SK-N-SH (cell line): ENCODE data around the gene SLC47A1.

Experiments used
- ELF1 ChIP-seq: IDR thresholded peaks from 2 replicates; pipeline ENCODE4 v1.4.0; 2012
- EP300 ChIP-seq, 2 experiments: IDR thresholded peaks; 2 replicates each; pipeline versions ENCODE4 v1.4.0 to v1.6.1; 2012; ENCODE audit warnings: borderline replicate concordance in 1 of 2, low read depth in 1 of 2, low read length in 1 of 2
- FOSL2 ChIP-seq: IDR thresholded peaks from 2 replicates; pipeline ENCODE4 v1.4.0; 2012; ENCODE audit warnings: low read depth, mild to moderate bottlenecking, moderate library complexity, borderline replicate concordance
- GABPA ChIP-seq: IDR thresholded peaks from 2 replicates; pipeline ENCODE4 v1.4.0; 2012; ENCODE audit warnings: low read depth, mild to moderate bottlenecking
- JUND ChIP-seq: IDR thresholded peaks from 2 replicates; pipeline ENCODE4 v1.4.0; 2012
- RFX5 ChIP-seq: IDR thresholded peaks from 2 replicates; pipeline ENCODE4 v1.6.1; 2012; ENCODE audit warnings: mild to moderate bottlenecking, improper control_type of control experiment, low read length
- SIN3A ChIP-seq: IDR thresholded peaks from 2 replicates; pipeline ENCODE4 v1.6.1; 2012; ENCODE audit warnings: low read depth, mild to moderate bottlenecking, low read length, moderate library complexity, borderline replicate concordance
- TAF1 ChIP-seq: IDR thresholded peaks from 2 replicates; pipeline ENCODE4 v1.6.1; 2012; ENCODE audit warnings: low read depth, mild to moderate bottlenecking, low read length, moderate library complexity, borderline replicate concordance
- YY1 ChIP-seq: IDR thresholded peaks from 2 replicates; pipeline ENCODE4 v1.4.0; 2012; ENCODE audit warnings: low read depth, mild to moderate bottlenecking
- TF ChIP-seq, protein P1 (sequence below): fragments of 200-600 bp; sonication (generic); IDR thresholded peaks from 2 replicates; pipeline ENCODE4 v1.6.1; 2017; ENCODE audit warnings: antibody characterized with exemption, mild to moderate bottlenecking, moderate library complexity
- TF ChIP-seq, protein P2 (sequence below): IDR thresholded peaks from 2 replicates; pipeline ENCODE4 v1.4.0; 2012; ENCODE audit warnings: low read depth
- TF ChIP-seq, protein P3 (sequence below): IDR thresholded peaks from 2 replicates; pipeline ENCODE4 v1.6.1; 2012; ENCODE audit warnings: mild to moderate bottlenecking, low read depth, low read length, moderate library complexity
- TF ChIP-seq, protein P4 (sequence below): fragments of 150-350 bp; IDR thresholded peaks from 2 replicates; pipeline ENCODE4 v1.6.1; 2017; ENCODE audit warnings: antibody characterized with exemption, low read length, low read depth, borderline replicate concordance

DNA sequence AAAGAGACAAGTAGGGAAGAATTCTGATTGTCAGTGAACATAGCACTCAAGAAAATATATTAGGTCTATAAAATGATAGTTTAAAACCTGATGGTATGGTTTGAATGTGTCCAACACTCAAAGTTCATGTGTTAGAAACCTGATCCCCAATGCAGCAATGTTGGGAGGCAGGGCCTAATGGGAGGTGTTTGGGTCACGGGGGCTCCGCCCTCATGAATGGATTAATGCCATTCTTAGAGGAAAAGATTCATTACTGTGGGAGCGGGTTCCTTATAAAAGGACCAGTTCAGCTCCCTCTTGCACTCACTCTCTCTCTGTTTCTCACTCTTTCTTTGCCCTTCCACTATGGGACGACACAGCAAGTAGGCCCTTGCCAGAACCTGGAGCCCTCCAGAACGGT, 41.5 kb upstream of the SLC47A1 start:
- TF ChIP-seq SIN3A = no peak
- TF ChIP-seq, protein P1, sequence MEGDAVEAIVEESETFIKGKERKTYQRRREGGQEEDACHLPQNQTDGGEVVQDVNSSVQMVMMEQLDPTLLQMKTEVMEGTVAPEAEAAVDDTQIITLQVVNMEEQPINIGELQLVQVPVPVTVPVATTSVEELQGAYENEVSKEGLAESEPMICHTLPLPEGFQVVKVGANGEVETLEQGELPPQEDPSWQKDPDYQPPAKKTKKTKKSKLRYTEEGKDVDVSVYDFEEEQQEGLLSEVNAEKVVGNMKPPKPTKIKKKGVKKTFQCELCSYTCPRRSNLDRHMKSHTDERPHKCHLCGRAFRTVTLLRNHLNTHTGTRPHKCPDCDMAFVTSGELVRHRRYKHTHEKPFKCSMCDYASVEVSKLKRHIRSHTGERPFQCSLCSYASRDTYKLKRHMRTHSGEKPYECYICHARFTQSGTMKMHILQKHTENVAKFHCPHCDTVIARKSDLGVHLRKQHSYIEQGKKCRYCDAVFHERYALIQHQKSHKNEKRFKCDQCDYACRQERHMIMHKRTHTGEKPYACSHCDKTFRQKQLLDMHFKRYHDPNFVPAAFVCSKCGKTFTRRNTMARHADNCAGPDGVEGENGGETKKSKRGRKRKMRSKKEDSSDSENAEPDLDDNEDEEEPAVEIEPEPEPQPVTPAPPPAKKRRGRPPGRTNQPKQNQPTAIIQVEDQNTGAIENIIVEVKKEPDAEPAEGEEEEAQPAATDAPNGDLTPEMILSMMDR = no peak
- TF ChIP-seq EP300 (IDR thresholded peaks at IDR 0.05; ENCODE audit: borderline replicate concordance in 1 of 2, low read depth in 1 of 2, low read length in 1 of 2) = no peak
- TF ChIP-seq, protein P2, sequence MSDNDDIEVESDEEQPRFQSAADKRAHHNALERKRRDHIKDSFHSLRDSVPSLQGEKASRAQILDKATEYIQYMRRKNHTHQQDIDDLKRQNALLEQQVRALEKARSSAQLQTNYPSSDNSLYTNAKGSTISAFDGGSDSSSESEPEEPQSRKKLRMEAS = no peak
- TF ChIP-seq YY1 = no peak
- TF ChIP-seq GABPA = no peak
- TF ChIP-seq RFX5 = no peak
- no peak for TF ChIP-seq TAF1
- no peak for TF ChIP-seq ELF1
- TF ChIP-seq, protein P3, sequence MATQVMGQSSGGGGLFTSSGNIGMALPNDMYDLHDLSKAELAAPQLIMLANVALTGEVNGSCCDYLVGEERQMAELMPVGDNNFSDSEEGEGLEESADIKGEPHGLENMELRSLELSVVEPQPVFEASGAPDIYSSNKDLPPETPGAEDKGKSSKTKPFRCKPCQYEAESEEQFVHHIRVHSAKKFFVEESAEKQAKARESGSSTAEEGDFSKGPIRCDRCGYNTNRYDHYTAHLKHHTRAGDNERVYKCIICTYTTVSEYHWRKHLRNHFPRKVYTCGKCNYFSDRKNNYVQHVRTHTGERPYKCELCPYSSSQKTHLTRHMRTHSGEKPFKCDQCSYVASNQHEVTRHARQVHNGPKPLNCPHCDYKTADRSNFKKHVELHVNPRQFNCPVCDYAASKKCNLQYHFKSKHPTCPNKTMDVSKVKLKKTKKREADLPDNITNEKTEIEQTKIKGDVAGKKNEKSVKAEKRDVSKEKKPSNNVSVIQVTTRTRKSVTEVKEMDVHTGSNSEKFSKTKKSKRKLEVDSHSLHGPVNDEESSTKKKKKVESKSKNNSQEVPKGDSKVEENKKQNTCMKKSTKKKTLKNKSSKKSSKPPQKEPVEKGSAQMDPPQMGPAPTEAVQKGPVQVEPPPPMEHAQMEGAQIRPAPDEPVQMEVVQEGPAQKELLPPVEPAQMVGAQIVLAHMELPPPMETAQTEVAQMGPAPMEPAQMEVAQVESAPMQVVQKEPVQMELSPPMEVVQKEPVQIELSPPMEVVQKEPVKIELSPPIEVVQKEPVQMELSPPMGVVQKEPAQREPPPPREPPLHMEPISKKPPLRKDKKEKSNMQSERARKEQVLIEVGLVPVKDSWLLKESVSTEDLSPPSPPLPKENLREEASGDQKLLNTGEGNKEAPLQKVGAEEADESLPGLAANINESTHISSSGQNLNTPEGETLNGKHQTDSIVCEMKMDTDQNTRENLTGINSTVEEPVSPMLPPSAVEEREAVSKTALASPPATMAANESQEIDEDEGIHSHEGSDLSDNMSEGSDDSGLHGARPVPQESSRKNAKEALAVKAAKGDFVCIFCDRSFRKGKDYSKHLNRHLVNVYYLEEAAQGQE = no peak
- TF ChIP-seq FOSL2 = no peak
- no peak for TF ChIP-seq JUND
- TF ChIP-seq, protein P4, sequence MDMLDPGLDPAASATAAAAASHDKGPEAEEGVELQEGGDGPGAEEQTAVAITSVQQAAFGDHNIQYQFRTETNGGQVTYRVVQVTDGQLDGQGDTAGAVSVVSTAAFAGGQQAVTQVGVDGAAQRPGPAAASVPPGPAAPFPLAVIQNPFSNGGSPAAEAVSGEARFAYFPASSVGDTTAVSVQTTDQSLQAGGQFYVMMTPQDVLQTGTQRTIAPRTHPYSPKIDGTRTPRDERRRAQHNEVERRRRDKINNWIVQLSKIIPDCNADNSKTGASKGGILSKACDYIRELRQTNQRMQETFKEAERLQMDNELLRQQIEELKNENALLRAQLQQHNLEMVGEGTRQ = no peak
